Measurements from ENCODE around the gene MND1.

MND1 gene

GRCh38 chr4:153439831-153440230 lies 95.3 kb downstream of the MND1 start:
- ATAC-seq: no peak
- no peak for TF ChIP-seq POU6F1 (CRISPR knock-in tag; IDR thresholded peaks at IDR 0.05; ENCODE audit: borderline replicate concordance, low read depth)
- no peak for TF ChIP-seq TOX (CRISPR knock-in tag; IDR thresholded peaks at IDR 0.05; ENCODE audit: borderline replicate concordance)
- no peak for TF ChIP-seq ZC3H10 (CRISPR knock-in tag; IDR thresholded peaks at IDR 0.05)
- no peak for TF ChIP-seq ARNTL (CRISPR knock-in tag; IDR thresholded peaks at IDR 0.05; ENCODE audit: borderline replicate concordance, low read depth)
- no peak for TF ChIP-seq TCF4 (CRISPR knock-in tag; IDR thresholded peaks at IDR 0.05; ENCODE audit: borderline replicate concordance)
- no peak for TF ChIP-seq GLIS3 (CRISPR knock-in tag; IDR thresholded peaks at IDR 0.05)
- no peak for TF ChIP-seq ISL1 (CRISPR knock-in tag; IDR thresholded peaks at IDR 0.05)
- no peak for TF ChIP-seq PATZ1 (CRISPR knock-in tag; IDR thresholded peaks at IDR 0.05; ENCODE audit: borderline replicate concordance)
- TF ChIP-seq ZFP30 (CRISPR knock-in tag; IDR thresholded peaks at IDR 0.05): no peak
- no peak for TF ChIP-seq ZNF8 (CRISPR knock-in tag; IDR thresholded peaks at IDR 0.05)
- TF ChIP-seq TSHZ2 (CRISPR knock-in tag; IDR thresholded peaks at IDR 0.05): no peak
- no peak for TF ChIP-seq ESRRG (CRISPR knock-in tag; IDR thresholded peaks at IDR 0.05)
- TF ChIP-seq SNAI2 (CRISPR knock-in tag; IDR thresholded peaks at IDR 0.05): no peak
- TF ChIP-seq BACH2 (CRISPR knock-in tag; IDR thresholded peaks at IDR 0.05; ENCODE audit: borderline replicate concordance): no peak
- TF ChIP-seq CSRNP3 (CRISPR knock-in tag; IDR thresholded peaks at IDR 0.05): no peak

- TF ChIP-seq TCF4 (CRISPR knock-in tag; IDR thresholded peaks at IDR 0.05; ENCODE audit: borderline replicate concordance) (no peak), ARNTL (CRISPR knock-in tag; IDR thresholded peaks at IDR 0.05; ENCODE audit: borderline replicate concordance, low read depth) (no peak), PPARA (CRISPR knock-in tag; IDR thresholded peaks at IDR 0.05; ENCODE audit: borderline replicate concordance) (no peak), ZFP30 (CRISPR knock-in tag; IDR thresholded peaks at IDR 0.05) (no peak), ESRRG (CRISPR knock-in tag; IDR thresholded peaks at IDR 0.05) (no peak), TSHZ2 (CRISPR knock-in tag; IDR thresholded peaks at IDR 0.05) (no peak)
- ATAC-seq: no peak
Measured at GRCh38 chr4:153440475-153440874, 96.0 kb downstream of the MND1 start.

GRCh38 chr4:153447175-153447905 lies 102.9 kb downstream of the MND1 start:
- no peak for ATAC-seq
- no peak for TF ChIP-seq ZNF565 (CRISPR knock-in tag; conservative IDR thresholded peaks at IDR 0.05; ENCODE audit: low read depth)
- no peak for TF ChIP-seq BACH2 (CRISPR knock-in tag; IDR thresholded peaks at IDR 0.05; ENCODE audit: borderline replicate concordance)
- no peak for TF ChIP-seq RARB (CRISPR knock-in tag; IDR thresholded peaks at IDR 0.05)
- TF ChIP-seq ZFP3 (CRISPR knock-in tag; IDR thresholded peaks at IDR 0.05): no peak
- TF ChIP-seq ZFP30 (CRISPR knock-in tag; IDR thresholded peaks at IDR 0.05): no peak
- TF ChIP-seq CSRNP3 (CRISPR knock-in tag; IDR thresholded peaks at IDR 0.05): no peak
- no peak for TF ChIP-seq GLIS3 (CRISPR knock-in tag; IDR thresholded peaks at IDR 0.05)
- TF ChIP-seq CSDC2 (CRISPR knock-in tag; IDR thresholded peaks at IDR 0.05): no peak
- no peak for TF ChIP-seq ZNF70 (CRISPR knock-in tag; IDR thresholded peaks at IDR 0.05)
- no peak for TF ChIP-seq TCF4 (CRISPR knock-in tag; IDR thresholded peaks at IDR 0.05; ENCODE audit: borderline replicate concordance)
- no peak for TF ChIP-seq PATZ1 (CRISPR knock-in tag; IDR thresholded peaks at IDR 0.05; ENCODE audit: borderline replicate concordance)
